SJSA1 (cell line): ENCODE data around the gene ST3GAL5. TPM values are rescaled to one million over a fixed set of nuclear protein-coding genes. Genes with fewer than 3 reads are reported as not detected.
"Not testable (repeated sequence)": the region's sequence is repeated elsewhere in the genome, so short reads cannot be mapped to it uniquely, and the experiment has no call there.

Source experiments
- DNase-seq, 2 experiments: peaks; one replicate each; pipeline ENCODE4 v3.0.0-alpha.2; 2015 to 2020; ENCODE audit warnings: low spot score in 2 of 2, low read depth in 1 of 2
- H3K27ac ChIP-seq: fragments of 250-450 bp; sonication (Bioruptor Pico); 2 replicates; pipeline ENCODE4 v1.5.1; 2020; ENCODE audit warnings: mild to moderate bottlenecking, moderate library complexity
- H3K27me3 ChIP-seq: fragments of 250-450 bp; sonication (Bioruptor Pico); replicated peaks from 2 replicates; pipeline ENCODE4 v1.5.1; 2020; ENCODE audit warnings: mild to moderate bottlenecking, moderate library complexity
- H3K36me3 ChIP-seq: fragments of 250-450 bp; sonication (Bioruptor Pico); 2 replicates; pipeline ENCODE4 v1.5.1; 2020; ENCODE audit warnings: mild to moderate bottlenecking
- H3K4me1 ChIP-seq: fragments of 250-450 bp; sonication (Bioruptor Pico); replicated peaks from 2 replicates; pipeline ENCODE4 v1.6.1; 2021; ENCODE audit warnings: mild to moderate bottlenecking
- H3K4me3 ChIP-seq: fragments of 250-450 bp; sonication (Bioruptor Pico); 2 replicates; pipeline ENCODE4 v1.5.1; 2020; ENCODE audit warnings: mild to moderate bottlenecking
- H3K9me3 ChIP-seq: fragments of 250-450 bp; sonication (Bioruptor Pico); replicated peaks from 2 replicates; pipeline ENCODE4 v1.5.1; 2020; ENCODE audit warnings: mild to moderate bottlenecking
- total RNA-seq: library from RNA; depleted of rRNA; stranded (reverse); fragments of >200 nt; shearing (Covaris generic); gene quantifications from 2 replicates; pipeline ENCODE4 v1.2.3, GENCODE V29; 2014; rRNA removed

ST3GAL5 gene
- 84.5 and 89.7 TPM in 2 replicates for total RNA-seq

- peak within 1 kb of the TSS; percentile 50 for H3K27ac ChIP-seq
- peaks cover 65% of the 10 kb centered on the region for H3K4me1 ChIP-seq
- peaks cover 14% of the 10 kb centered on the region for H3K36me3 ChIP-seq
- H3K4me3 ChIP-seq: peak within 1 kb of the TSS; percentile 89
- peak; percentile 92 to 94 for DNase-seq
- H3K9me3 ChIP-seq: no peaks in the 10 kb centered on the region
- no peaks in the 10 kb centered on the region for H3K27me3 ChIP-seq
These were observed at the start of gene ST3GAL5 for GRCh38 chr2:85888684-85889626. Gene ST3GAL5 (minus strand): TSS chr2:85888990. CDS start chr2:85888905, 85 bp downstream.

GRCh38 chr2:85938456-85938855, 49.7 kb upstream of the ST3GAL5 start:
- H3K27me3 ChIP-seq: no peaks in the 10 kb centered on the region
- DNase-seq: no peak
- no peak overlapping the region for H3K4me3 ChIP-seq
- no peaks in the 10 kb centered on the region for H3K36me3 ChIP-seq
- H3K9me3 ChIP-seq: 0 out of 2 replicates have a peak, but pooled peaks cover 5% of the 10 kb centered on the region
- H3K27ac ChIP-seq: no peak overlapping the region
- H3K4me1 ChIP-seq: peaks cover 36% of the 10 kb centered on the region

- Histone ChIP-seq H3K27me3 (no peaks in the 10 kb centered on the region), H3K4me1 (peaks cover 36% of the 10 kb centered on the region), H3K27ac (peak overlapping the region; percentile 95), H3K4me3 (no peak overlapping the region), H3K36me3 (no peaks in the 10 kb centered on the region), H3K9me3 (0 out of 2 replicates have a peak, but pooled peaks cover under 1% of the 10 kb centered on the region)
- DNase-seq: no peak
These were observed 48.3 kb upstream of the ST3GAL5 start for GRCh38 chr2:85937069-85937439.

- H3K9me3 ChIP-seq: no peaks in the 10 kb centered on the region
These were observed 47.8 kb upstream of the ST3GAL5 start for GRCh38 chr2:85936421-85937068.

GRCh38 chr2:85935746-85936208, 47.0 kb upstream of the ST3GAL5 start:
- no peaks in the 10 kb centered on the region for H3K9me3 ChIP-seq
- no peaks in the 10 kb centered on the region for H3K36me3 ChIP-seq
- H3K4me1 ChIP-seq: peaks cover 39% of the 10 kb centered on the region
- DNase-seq: peak; percentile 81 to 87
- peak overlapping the region; percentile 95 for H3K27ac ChIP-seq
- no peak overlapping the region for H3K4me3 ChIP-seq
- no peaks in the 10 kb centered on the region for H3K27me3 ChIP-seq

More at GRCh38 chr2:85936421-85937068, 47.8 kb upstream of the ST3GAL5 start:
- DNase-seq: peak in 1 of 2 experiments; percentile 66
- Histone ChIP-seq H3K36me3 (no peaks in the 10 kb centered on the region), H3K4me3 (no peak overlapping the region), H3K27ac (peak overlapping the region; percentile 95), H3K27me3 (no peaks in the 10 kb centered on the region), H3K4me1 (peaks cover 36% of the 10 kb centered on the region)

DNA sequence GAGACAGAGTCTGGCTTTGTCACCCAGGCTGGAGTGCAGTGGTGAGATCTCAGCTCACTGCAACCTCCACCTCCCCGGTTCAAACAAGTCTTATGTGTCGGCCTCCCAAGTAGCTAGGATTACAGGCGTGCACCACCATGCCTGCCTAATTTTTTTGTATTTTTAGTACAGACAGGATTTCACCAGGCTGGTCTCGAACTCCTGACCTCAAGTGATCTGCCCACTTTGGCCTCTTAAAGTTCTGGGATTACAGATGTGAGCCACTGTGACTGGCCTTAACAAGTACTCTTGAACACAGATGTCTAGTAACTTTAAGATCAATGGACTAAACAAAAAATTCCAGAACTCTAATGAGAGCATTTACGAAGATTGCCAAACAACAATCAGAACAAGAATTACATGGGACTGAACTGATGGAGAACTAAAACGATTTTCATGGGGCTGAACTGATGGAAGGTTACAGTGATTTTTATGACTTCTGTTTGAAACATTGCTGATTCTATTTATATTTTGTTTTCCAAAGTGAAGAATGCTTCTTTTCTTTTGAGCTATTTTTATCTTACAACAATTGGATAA, 46.5 kb upstream of the ST3GAL5 start:
- H3K36me3 ChIP-seq: no peaks in the 10 kb centered on the region
- no peak for DNase-seq
- H3K4me3 ChIP-seq: no peak overlapping the region
- no peaks in the 10 kb centered on the region for H3K9me3 ChIP-seq
- H3K4me1 ChIP-seq: peaks cover 44% of the 10 kb centered on the region
- peak overlapping the region; percentile 95 for H3K27ac ChIP-seq
- no peaks in the 10 kb centered on the region for H3K27me3 ChIP-seq

- Histone ChIP-seq H3K4me3 (no peak overlapping the region), H3K4me1 (peaks cover 57% of the 10 kb centered on the region), H3K9me3 (no peaks in the 10 kb centered on the region), H3K27me3 (no peaks in the 10 kb centered on the region), H3K36me3 (no peaks in the 10 kb centered on the region), H3K27ac (peak overlapping the region; percentile 52)
- DNase-seq: peak in 1 of 2 experiments; percentile 48
These were observed 45.2 kb upstream of the ST3GAL5 start for GRCh38 chr2:85933753-85934594.

GRCh38 chr2:85931151-85931550, 42.4 kb upstream of the ST3GAL5 start:
- not testable (repeated sequence) for H3K4me3 ChIP-seq, H3K27ac ChIP-seq, H3K27me3 ChIP-seq, DNase-seq, H3K9me3 ChIP-seq, H3K36me3 ChIP-seq
- H3K4me1 ChIP-seq: peaks cover 59% of the 10 kb centered on the region

DNA sequence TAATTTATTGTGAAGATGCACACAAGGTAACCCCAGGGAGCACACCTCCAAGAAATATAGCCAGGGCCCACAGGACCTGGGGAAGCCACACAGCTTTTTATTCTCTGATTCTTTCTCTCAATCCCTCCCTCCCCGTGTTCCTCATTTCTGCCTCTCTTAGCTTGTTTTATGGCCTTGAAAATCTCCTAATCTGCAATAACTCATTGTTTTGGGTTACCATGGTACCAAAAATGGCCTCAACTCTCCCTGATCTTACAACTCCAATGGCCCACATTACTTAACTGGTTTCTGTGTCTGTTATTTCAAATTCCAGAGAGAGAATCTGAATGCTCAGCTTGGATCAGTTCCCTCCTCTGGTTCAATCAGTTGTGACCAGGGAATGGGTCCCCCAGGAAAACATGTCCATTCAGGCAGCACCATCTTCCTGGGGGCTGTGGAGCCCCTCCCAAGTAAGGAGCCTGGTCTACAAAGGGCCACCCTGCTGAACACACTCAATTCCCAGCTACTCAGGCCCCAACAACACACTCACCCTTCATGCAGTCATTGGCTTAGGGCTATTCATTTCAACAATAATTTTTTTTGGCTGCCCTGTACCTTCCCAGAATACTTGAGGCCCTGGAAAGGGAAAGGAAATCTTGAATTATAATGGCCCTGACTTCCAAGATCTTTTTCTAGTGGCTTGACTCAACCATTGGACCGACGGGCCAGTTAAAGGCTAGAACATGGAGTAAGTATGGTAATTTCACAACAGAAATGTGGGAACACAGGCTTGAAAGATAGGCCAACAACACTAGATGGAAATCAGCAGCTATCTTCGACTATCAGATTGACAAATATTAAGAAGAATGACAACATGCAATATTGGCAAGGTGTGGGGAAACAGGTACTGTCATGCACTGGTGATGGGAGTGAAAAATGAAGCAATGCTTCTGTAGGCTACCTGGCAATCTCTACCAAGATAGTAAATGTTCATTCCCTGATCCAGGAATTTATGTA, 41.6 kb upstream of the ST3GAL5 start:
- Histone ChIP-seq H3K4me3 (no peak overlapping the region), H3K36me3 (no peaks in the 10 kb centered on the region), H3K9me3 (no peaks in the 10 kb centered on the region), H3K27me3 (no peaks in the 10 kb centered on the region), H3K27ac (no peak overlapping the region), H3K4me1 (peaks cover 51% of the 10 kb centered on the region)
- DNase-seq: no peak

DNA sequence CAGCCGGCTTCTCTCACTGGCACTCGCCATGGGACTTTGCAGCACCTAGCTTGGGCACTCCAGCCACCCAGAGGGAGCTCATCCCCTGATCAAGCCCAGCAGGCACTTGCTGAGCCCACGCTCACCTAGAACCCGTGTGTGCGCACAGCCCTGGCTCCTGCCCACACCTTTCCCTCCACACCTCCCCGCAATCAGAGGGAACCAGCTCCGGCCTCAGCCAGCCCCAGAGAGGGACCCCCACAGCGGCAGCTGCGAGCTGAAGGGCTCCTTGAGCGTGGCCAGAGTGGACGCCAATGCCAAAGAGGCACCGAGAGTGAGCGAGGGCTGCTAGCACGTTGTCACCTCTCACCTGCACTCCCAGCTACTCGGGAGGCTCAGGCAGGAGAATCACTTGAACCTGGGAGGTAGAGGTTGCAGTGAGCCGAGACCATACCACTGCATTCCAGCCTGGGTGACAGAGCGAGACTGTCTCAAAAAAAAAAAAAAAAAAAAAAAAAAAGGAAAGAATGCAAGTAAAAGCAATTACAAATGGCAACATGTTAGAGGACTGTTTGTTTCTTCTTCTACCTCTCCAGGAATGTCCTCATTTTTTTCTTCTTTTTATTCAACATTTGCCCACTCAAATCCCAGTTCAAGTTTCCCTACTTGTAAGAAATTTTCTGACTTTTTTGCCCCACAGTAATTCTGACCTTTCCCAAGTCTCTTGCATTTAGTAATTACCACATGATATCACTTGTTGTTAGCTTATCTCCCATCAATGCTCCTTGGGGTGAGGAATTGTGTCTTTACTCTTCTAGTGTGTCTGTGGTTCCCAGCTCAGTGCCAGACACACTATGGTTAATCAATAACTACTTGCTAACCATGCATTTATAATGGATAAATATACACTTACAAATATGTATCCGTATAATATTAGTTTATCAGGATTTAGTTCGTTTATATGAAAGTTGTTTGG, 40.6 kb upstream of the ST3GAL5 start:
- no peaks in the 10 kb centered on the region for H3K27me3 ChIP-seq
- H3K4me3 ChIP-seq: no peak overlapping the region
- H3K36me3 ChIP-seq: no peaks in the 10 kb centered on the region
- no peak for DNase-seq
- H3K9me3 ChIP-seq: no peaks in the 10 kb centered on the region
- H3K27ac ChIP-seq: peak overlapping the region; percentile 26; the same call in 1 of the 2 replicates
- H3K4me1 ChIP-seq: peaks cover 47% of the 10 kb centered on the region

- DNase-seq: no peak
- H3K9me3 ChIP-seq: no peaks in the 10 kb centered on the region
These were observed 38.3 kb upstream of the ST3GAL5 start for GRCh38 chr2:85926931-85927661.

More at GRCh38 chr2:85926931-85927661, 38.3 kb upstream of the ST3GAL5 start:
- H3K4me3 ChIP-seq: no peak overlapping the region
- H3K27ac ChIP-seq: no peak overlapping the region
- peaks cover 47% of the 10 kb centered on the region for H3K4me1 ChIP-seq
- no peaks in the 10 kb centered on the region for H3K36me3 ChIP-seq
- H3K27me3 ChIP-seq: no peaks in the 10 kb centered on the region
